GM23338 (cell line): ENCODE measurements around the gene CASTOR1. TPM values are rescaled to one million over a fixed set of nuclear protein-coding genes. Genes with fewer than 3 reads are reported as not detected.

Source experiments
- ATAC-seq: fragments of 200-7000 bp; cut with Tn5 transposase; 3 replicates; pipeline ENCODE4 v1.9.1; 2020
- DNase-seq: peaks from one replicate; pipeline ENCODE4 v3.0.0-alpha.2; 2015; ENCODE audit warnings: low spot score
- H2AFZ ChIP-seq: fragments of 200-600 bp; sonication (generic); 2 replicates; pipeline ENCODE4 v1.8.0; 2016; ENCODE audit warnings: antibody characterized with exemption, mild to moderate bottlenecking, moderate library complexity
- H3F3A ChIP-seq: fragments of 200-600 bp; sonication (generic); replicated peaks from 2 replicates; pipeline ENCODE4 v1.8.0; 2017; ENCODE audit warnings: antibody characterized with exemption, mixed run types, low read depth
- H3K27ac ChIP-seq: fragments of 200-600 bp; sonication (generic); 2 replicates; pipeline ENCODE4 v1.6.1; 2016; ENCODE audit warnings: low read depth
- H3K27me3 ChIP-seq: fragments of 200-600 bp; sonication (generic); 2 replicates; pipeline ENCODE4 v1.8.0; 2016; ENCODE audit warnings: mild to moderate bottlenecking, mixed run types, moderate library complexity; ENCODE audit not compliant: insufficient read depth
- H3K36me3 ChIP-seq: fragments of 200-600 bp; sonication (generic); 2 replicates; pipeline ENCODE4 v1.8.0; 2016; ENCODE audit warnings: mild to moderate bottlenecking; ENCODE audit not compliant: insufficient read depth
- H3K4me1 ChIP-seq: fragments of 200-600 bp; sonication (generic); 2 replicates; pipeline ENCODE4 v1.8.0; 2016; ENCODE audit warnings: mild to moderate bottlenecking, moderate library complexity; ENCODE audit not compliant: insufficient read depth
- H3K4me2 ChIP-seq: fragments of 200-600 bp; sonication (generic); 2 replicates; pipeline ENCODE4 v1.7.1; 2017; ENCODE audit warnings: mixed run types
- H3K4me3 ChIP-seq: fragments of 200-600 bp; sonication (generic); 2 replicates; pipeline ENCODE4 v1.6.1; 2016; ENCODE audit warnings: mixed run types
- H3K79me2 ChIP-seq: fragments of 200-600 bp; sonication (generic); replicated peaks from 2 replicates; pipeline ENCODE4 v1.8.0; 2017; ENCODE audit warnings: mild to moderate bottlenecking; ENCODE audit not compliant: insufficient read depth
- H3K9me2 ChIP-seq: fragments of 200-600 bp; sonication (generic); 2 replicates; pipeline ENCODE4 v1.8.0; 2017; ENCODE audit not compliant: insufficient read depth
- H4K20me1 ChIP-seq: fragments of 200-600 bp; sonication (generic); replicated peaks from 2 replicates; pipeline ENCODE4 v1.8.0; 2017; ENCODE audit warnings: mild to moderate bottlenecking; ENCODE audit not compliant: insufficient read depth
- H3K27ac Mint-ChIP-seq: 2 replicates; pipeline ENCODE4 v1.8.0; 2020; ENCODE audit warnings: inconsistent platforms, mild to moderate bottlenecking, moderate library complexity, mixed read lengths
- H3K27me3 Mint-ChIP-seq: 3 replicates; pipeline ENCODE4 v1.8.0; 2022; ENCODE audit warnings: low read depth, mild to moderate bottlenecking, moderate library complexity, mixed read lengths, inconsistent platforms; ENCODE audit not compliant: insufficient read depth, poor library complexity
- H3K36me3 Mint-ChIP-seq: 3 replicates; pipeline ENCODE4 v1.8.0; 2021; ENCODE audit warnings: low read depth, mild to moderate bottlenecking, inconsistent platforms, moderate library complexity, mixed read lengths
- H3K4me1 Mint-ChIP-seq: 3 replicates; pipeline ENCODE4 v1.8.0; 2020; ENCODE audit warnings: mild to moderate bottlenecking, inconsistent platforms, mixed read lengths
- H3K4me3 Mint-ChIP-seq: 3 replicates; pipeline ENCODE4 v1.8.0; 2021; ENCODE audit warnings: moderate library complexity, mild to moderate bottlenecking, inconsistent platforms, mixed read lengths
- H3K9me3 Mint-ChIP-seq: 3 replicates; pipeline ENCODE4 v1.8.0; 2020; ENCODE audit warnings: moderate library complexity, mild to moderate bottlenecking, inconsistent platforms, mixed read lengths
- CREB1 ChIP-seq: fragments of 250-450 bp; sonication (Bioruptor Pico); IDR thresholded peaks from 2 replicates; pipeline ENCODE4 v1.5.0; 2020; ENCODE audit warnings: low read depth, mild to moderate bottlenecking, moderate library complexity
- ETS1 ChIP-seq: IDR thresholded peaks from 2 replicates; pipeline ENCODE4 v1.6.1; 2016; ENCODE audit warnings: antibody characterized with exemption
- EZH2 ChIP-seq: fragments of 200-600 bp; sonication (generic); IDR thresholded peaks from one replicate; pipeline ENCODE4 v1.8.0; 2017; ENCODE audit warnings: antibody characterized with exemption, mild to moderate bottlenecking, low read depth; ENCODE audit not compliant: unreplicated experiment
- EZH2phosphoT487 ChIP-seq: fragments of 200-600 bp; sonication (generic); IDR thresholded peaks from one replicate; pipeline ENCODE4 v1.8.1; 2018; ENCODE audit warnings: antibody characterized with exemption; ENCODE audit not compliant: unreplicated experiment
- JUNB ChIP-seq: IDR thresholded peaks from one replicate; pipeline ENCODE4 v1.6.1; 2016; ENCODE audit warnings: antibody characterized with exemption; ENCODE audit not compliant: unreplicated experiment
- NANOG ChIP-seq: IDR thresholded peaks from 2 replicates; pipeline ENCODE4 v1.6.1; 2016; ENCODE audit warnings: antibody characterized with exemption, borderline replicate concordance
- POLR2AphosphoS5 ChIP-seq: IDR thresholded peaks from 2 replicates; pipeline ENCODE4 v1.6.1; 2016; ENCODE audit warnings: antibody characterized with exemption, low read depth
- REST ChIP-seq: IDR thresholded peaks from one replicate; pipeline ENCODE4 v1.6.1; 2018; ENCODE audit warnings: antibody characterized with exemption; ENCODE audit not compliant: unreplicated experiment
- STAT1 ChIP-seq: IDR thresholded peaks from one replicate; pipeline ENCODE4 v1.6.1; 2016; ENCODE audit warnings: antibody characterized with exemption; ENCODE audit not compliant: unreplicated experiment
- ZNF114 ChIP-seq: fragments of 250-450 bp; sonication (Bioruptor Pico); IDR thresholded peaks from 2 replicates; pipeline ENCODE4 v1.5.0; 2020; ENCODE audit warnings: mild to moderate bottlenecking, moderate library complexity
- ZNF331 ChIP-seq: fragments of 250-450 bp; sonication (Bioruptor Pico); IDR thresholded peaks from 2 replicates; pipeline ENCODE4 v1.5.0; 2020; ENCODE audit warnings: low read depth, mild to moderate bottlenecking, moderate library complexity
- ZNF462 ChIP-seq: fragments of 250-450 bp; sonication (Bioruptor Pico); IDR thresholded peaks from 2 replicates; pipeline ENCODE4 v1.5.0; 2020; ENCODE audit warnings: mild to moderate bottlenecking, moderate library complexity
- polyA plus RNA-seq: library from polyadenylated mRNA; unstranded; fragments of >200 nt; fragmentation: Nextera tagmentation; extraction: Ambion mirVana; gene quantifications from 2 replicates; pipeline ENCODE4 v1.2.1, GENCODE V29; 2016
- total RNA-seq: library from RNA; depleted of rRNA; stranded (reverse); fragments of >200 nt; shearing (Covaris generic); gene quantifications from 2 replicates; pipeline ENCODE4 v1.2.3, GENCODE V29; 2014
- TF ChIP-seq, protein P1 (sequence below), 2 experiments: fragments of 200-600 bp in 1 of 2; sonication (generic) in 1 of 2; conservative IDR thresholded peaks; 2 replicates each; pipeline versions ENCODE4 v1.5.1 to v1.6.1; 2016 to 2017; ENCODE audit warnings: antibody characterized with exemption in 2 of 2, low read depth in 2 of 2, mild to moderate bottlenecking in 2 of 2, moderate library complexity in 1 of 2

CASTOR1 gene
- total and polyA plus RNA-seq, 2 experiments from 2014 or later, result 11.3 to 23.2 TPM

DNA sequence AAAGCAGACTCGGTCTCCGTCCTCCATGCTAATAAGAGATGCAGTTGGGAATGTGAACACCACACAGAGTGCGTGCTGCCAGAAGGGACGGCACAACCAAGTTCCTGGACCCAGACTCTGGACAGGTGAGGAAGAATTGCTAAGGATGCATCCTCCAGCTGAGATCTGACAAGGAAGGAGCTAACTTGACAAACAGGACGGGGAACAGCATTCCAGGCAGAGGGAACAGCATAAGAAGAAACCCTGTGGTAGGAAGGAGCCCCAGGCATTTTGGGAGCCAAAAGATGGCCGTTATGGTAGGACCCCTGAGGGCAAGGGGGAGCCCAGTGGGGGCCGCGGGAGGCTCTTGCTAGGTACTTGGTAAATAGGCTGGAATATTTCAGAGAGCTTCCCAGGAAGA lies 28.6 kb downstream of the CASTOR1 start:
- no peaks in the 10 kb centered on the region for H3K36me3 ChIP-seq
- no peak for DNase-seq
- H3K4me1 ChIP-seq, result peaks cover 16% of the 10 kb centered on the region
- H3F3A ChIP-seq, result no peaks in the 10 kb centered on the region
- no peak overlapping the region for H3K27ac ChIP-seq
- H3K4me3 ChIP-seq, result no peak overlapping the region
- TF ChIP-seq EZH2 (no peak), ZNF114 (no peak), JUNB (no peak), REST (no peak), ZNF462 (CRISPR knock-in tag) (no peak), NANOG (no peak), STAT1 (no peak), POLR2AphosphoS5 (no peak), EZH2phosphoT487 (no peak), ZNF331 (CRISPR knock-in tag) (no peak), ETS1 (no peak), CREB1 (no peak)
- TF ChIP-seq, protein P1, sequence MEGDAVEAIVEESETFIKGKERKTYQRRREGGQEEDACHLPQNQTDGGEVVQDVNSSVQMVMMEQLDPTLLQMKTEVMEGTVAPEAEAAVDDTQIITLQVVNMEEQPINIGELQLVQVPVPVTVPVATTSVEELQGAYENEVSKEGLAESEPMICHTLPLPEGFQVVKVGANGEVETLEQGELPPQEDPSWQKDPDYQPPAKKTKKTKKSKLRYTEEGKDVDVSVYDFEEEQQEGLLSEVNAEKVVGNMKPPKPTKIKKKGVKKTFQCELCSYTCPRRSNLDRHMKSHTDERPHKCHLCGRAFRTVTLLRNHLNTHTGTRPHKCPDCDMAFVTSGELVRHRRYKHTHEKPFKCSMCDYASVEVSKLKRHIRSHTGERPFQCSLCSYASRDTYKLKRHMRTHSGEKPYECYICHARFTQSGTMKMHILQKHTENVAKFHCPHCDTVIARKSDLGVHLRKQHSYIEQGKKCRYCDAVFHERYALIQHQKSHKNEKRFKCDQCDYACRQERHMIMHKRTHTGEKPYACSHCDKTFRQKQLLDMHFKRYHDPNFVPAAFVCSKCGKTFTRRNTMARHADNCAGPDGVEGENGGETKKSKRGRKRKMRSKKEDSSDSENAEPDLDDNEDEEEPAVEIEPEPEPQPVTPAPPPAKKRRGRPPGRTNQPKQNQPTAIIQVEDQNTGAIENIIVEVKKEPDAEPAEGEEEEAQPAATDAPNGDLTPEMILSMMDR (conservative IDR thresholded peaks at IDR 0.05; ENCODE audit: low read depth in 2 of 2), result no peak
- H3K27me3 Mint-ChIP-seq, result peaks cover 26% of the 10 kb centered on the region
- H3K36me3 Mint-ChIP-seq, result no peaks in the 10 kb centered on the region; the same call in 2 of the 3 replicates
- H3K4me1 Mint-ChIP-seq, result peaks cover 29% of the 10 kb centered on the region
- H3K4me2 ChIP-seq, result no peak overlapping the region
- no peaks in the 10 kb centered on the region for H3K79me2 ChIP-seq
- H3K4me3 Mint-ChIP-seq, result no peak overlapping the region
- no peak overlapping the region for H2AFZ ChIP-seq
- H4K20me1 ChIP-seq, result no peaks in the 10 kb centered on the region
- no peaks in the 10 kb centered on the region for H3K9me2 ChIP-seq
- H3K27ac Mint-ChIP-seq, result no peak overlapping the region
- no peaks in the 10 kb centered on the region; the same call in 1 of the 2 replicates for H3K27me3 ChIP-seq
- H3K9me3 Mint-ChIP-seq, result no peaks in the 10 kb centered on the region; the same call in 2 of the 3 replicates
- no peak for ATAC-seq
